Measurements from ENCODE around the gene TAF6. TPM values are rescaled to one million over a fixed set of nuclear protein-coding genes. Genes with fewer than 3 reads are reported as not detected.

Gene TAF6
- polyA plus RNA-seq, 2 of the 4 experiments (the other 2 are of a cell fraction): 36.2 to 57.0 TPM

DNA sequence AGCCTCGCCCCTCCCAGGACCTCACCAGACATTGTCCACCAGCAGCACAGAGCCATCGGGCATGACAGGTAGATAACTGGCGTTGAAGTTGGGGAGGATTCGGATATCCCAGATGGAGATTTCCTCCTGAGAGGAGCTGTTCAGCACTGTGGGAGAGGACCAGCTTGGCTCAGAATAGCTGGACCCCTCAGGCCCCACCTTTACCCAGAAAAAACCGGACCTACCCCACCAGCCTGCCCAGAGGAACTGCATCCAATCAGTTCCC lies 37.8 kb upstream of the TAF6 start:
- H3K9me3 ChIP-seq: no peaks in the 10 kb centered on the region
- peaks cover 39% of the 10 kb centered on the region for H3K4me1 ChIP-seq
- CTCF ChIA-PET: interaction anchor here (0.6 to 23.1 kb wide), 5 partner anchors 23 to 251 kb away, joined by 3 to 245 read pairs (median 4); no protein-coding TSS in a partner anchor
- TF ChIP-seq NFE2L2 (conservative IDR thresholded peaks at IDR 0.05; ENCODE audit: low read length) (no peak), EHMT2 (IDR thresholded peaks at IDR 0.05; ENCODE audit: low read depth) (no peak), EHF (CRISPR knock-in tag; IDR thresholded peaks at IDR 0.05) (no peak), BHLHE40 (IDR thresholded peaks at IDR 0.05; ENCODE audit: low read depth, low read length) (no peak)
- TF ChIP-seq, protein P1, sequence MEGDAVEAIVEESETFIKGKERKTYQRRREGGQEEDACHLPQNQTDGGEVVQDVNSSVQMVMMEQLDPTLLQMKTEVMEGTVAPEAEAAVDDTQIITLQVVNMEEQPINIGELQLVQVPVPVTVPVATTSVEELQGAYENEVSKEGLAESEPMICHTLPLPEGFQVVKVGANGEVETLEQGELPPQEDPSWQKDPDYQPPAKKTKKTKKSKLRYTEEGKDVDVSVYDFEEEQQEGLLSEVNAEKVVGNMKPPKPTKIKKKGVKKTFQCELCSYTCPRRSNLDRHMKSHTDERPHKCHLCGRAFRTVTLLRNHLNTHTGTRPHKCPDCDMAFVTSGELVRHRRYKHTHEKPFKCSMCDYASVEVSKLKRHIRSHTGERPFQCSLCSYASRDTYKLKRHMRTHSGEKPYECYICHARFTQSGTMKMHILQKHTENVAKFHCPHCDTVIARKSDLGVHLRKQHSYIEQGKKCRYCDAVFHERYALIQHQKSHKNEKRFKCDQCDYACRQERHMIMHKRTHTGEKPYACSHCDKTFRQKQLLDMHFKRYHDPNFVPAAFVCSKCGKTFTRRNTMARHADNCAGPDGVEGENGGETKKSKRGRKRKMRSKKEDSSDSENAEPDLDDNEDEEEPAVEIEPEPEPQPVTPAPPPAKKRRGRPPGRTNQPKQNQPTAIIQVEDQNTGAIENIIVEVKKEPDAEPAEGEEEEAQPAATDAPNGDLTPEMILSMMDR (IDR thresholded peaks at IDR 0.05): no peak
- WGBS (ENCODE audit: missing lambda C conversion rate): 94% methylated on average over 4 of the region's 5 CpGs
- no peak for FAIRE-seq
- H3K4me2 ChIP-seq: peak overlapping the region; percentile 100
- no peak for ATAC-seq
- H3K27ac ChIP-seq: peak overlapping the region in 1 of 2 experiments; percentile 96; a peak in 3 of 6 replicates
- no peak for DNase-seq (ENCODE audit: low read depth in 1 of 2, low spot score in 1 of 2)
- H3K4me3 ChIP-seq: peak overlapping the region; percentile 90; the same call in 1 of the 3 replicates
- POLR2A ChIA-PET: interaction anchor here (1.2 kb wide), 1 partner anchor 8 kb away, joined by 6 read pairs; the partner anchor contains the start of gene LAMTOR4

DNA sequence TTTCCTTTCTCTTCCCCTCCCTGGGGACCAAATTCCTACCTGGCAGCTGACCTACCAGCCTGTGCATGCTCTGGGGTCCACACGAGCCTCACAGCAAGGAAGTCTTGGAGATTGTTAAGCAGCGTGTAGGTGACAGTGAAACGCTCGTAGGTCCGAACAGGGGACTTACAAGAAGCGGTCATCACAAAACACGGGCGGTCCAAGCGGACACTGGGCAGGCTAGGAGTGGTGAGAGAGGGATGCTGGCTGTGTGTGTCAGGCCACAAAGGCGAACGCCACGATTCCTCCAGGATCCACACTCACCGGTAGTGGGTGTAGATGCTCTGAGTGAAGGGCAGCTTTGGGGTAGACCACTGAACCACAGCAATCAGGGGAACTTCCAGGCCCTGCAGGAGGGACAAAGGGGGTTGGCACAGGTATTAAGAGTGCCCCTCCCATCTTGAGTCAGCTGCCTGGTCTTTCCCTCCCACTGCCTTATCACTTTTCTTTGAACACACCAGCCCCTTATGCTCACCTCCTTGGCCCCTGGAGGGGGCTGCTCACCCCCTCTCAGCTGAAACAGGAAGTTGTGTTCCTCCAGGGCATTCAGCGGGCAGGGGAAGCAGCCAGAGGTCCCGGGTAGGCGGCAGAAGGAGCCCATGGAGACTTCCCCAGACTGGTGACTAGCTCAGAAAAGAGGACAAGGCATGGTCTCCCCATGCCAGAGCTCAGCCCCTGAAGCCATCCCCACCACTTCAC lies 37.3 kb upstream of the TAF6 start:
- peak overlapping the region; percentile 90; the same call in 1 of the 3 replicates for H3K4me3 ChIP-seq
- ChIA-PET POLR2A (no interaction called here), CTCF (interaction anchor here (0.6 to 23.1 kb wide), 6 partner anchors 10 to 251 kb away, joined by 3 to 245 read pairs (median 4); no protein-coding TSS in a partner anchor)
- TF ChIP-seq HOXB13 (CRISPR knock-in tag; IDR thresholded peaks at IDR 0.05; ENCODE audit: low read depth): no peak
- TF ChIP-seq, protein P2, sequence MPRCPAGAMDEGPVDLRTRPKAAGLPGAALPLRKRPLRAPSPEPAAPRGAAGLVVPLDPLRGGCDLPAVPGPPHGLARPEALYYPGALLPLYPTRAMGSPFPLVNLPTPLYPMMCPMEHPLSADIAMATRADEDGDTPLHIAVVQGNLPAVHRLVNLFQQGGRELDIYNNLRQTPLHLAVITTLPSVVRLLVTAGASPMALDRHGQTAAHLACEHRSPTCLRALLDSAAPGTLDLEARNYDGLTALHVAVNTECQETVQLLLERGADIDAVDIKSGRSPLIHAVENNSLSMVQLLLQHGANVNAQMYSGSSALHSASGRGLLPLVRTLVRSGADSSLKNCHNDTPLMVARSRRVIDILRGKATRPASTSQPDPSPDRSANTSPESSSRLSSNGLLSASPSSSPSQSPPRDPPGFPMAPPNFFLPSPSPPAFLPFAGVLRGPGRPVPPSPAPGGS (IDR thresholded peaks at IDR 0.05): no peak
- no peak for TF ChIP-seq NFE2L2 (conservative IDR thresholded peaks at IDR 0.05; ENCODE audit: low read length)
- TF ChIP-seq EHF (CRISPR knock-in tag; IDR thresholded peaks at IDR 0.05): no peak
- TF ChIP-seq, protein P3, sequence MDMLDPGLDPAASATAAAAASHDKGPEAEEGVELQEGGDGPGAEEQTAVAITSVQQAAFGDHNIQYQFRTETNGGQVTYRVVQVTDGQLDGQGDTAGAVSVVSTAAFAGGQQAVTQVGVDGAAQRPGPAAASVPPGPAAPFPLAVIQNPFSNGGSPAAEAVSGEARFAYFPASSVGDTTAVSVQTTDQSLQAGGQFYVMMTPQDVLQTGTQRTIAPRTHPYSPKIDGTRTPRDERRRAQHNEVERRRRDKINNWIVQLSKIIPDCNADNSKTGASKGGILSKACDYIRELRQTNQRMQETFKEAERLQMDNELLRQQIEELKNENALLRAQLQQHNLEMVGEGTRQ (IDR thresholded peaks at IDR 0.05): no peak
- TF ChIP-seq RCOR1 (IDR thresholded peaks at IDR 0.05; ENCODE audit: low read depth, low read length): no peak
- TF ChIP-seq SMC3 (IDR thresholded peaks at IDR 0.05): no peak
- TF ChIP-seq MAFK (IDR thresholded peaks at IDR 0.05; ENCODE audit: partially characterized antibody): no peak
- TF ChIP-seq, protein P4, sequence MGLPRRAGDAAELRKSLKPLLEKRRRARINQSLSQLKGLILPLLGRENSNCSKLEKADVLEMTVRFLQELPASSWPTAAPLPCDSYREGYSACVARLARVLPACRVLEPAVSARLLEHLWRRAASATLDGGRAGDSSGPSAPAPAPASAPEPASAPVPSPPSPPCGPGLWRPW (IDR thresholded peaks at IDR 0.05): no peak
- no peak for TF ChIP-seq ESRRA (IDR thresholded peaks at IDR 0.05; ENCODE audit: borderline replicate concordance, low read length)
- no peak for TF ChIP-seq CHD2 (IDR thresholded peaks at IDR 0.05; ENCODE audit: low read length, partially characterized antibody)
- no peak for TF ChIP-seq MAZ (IDR thresholded peaks at IDR 0.05; ENCODE audit: borderline replicate concordance, low read depth, low read length)
- TF ChIP-seq, protein P5, sequence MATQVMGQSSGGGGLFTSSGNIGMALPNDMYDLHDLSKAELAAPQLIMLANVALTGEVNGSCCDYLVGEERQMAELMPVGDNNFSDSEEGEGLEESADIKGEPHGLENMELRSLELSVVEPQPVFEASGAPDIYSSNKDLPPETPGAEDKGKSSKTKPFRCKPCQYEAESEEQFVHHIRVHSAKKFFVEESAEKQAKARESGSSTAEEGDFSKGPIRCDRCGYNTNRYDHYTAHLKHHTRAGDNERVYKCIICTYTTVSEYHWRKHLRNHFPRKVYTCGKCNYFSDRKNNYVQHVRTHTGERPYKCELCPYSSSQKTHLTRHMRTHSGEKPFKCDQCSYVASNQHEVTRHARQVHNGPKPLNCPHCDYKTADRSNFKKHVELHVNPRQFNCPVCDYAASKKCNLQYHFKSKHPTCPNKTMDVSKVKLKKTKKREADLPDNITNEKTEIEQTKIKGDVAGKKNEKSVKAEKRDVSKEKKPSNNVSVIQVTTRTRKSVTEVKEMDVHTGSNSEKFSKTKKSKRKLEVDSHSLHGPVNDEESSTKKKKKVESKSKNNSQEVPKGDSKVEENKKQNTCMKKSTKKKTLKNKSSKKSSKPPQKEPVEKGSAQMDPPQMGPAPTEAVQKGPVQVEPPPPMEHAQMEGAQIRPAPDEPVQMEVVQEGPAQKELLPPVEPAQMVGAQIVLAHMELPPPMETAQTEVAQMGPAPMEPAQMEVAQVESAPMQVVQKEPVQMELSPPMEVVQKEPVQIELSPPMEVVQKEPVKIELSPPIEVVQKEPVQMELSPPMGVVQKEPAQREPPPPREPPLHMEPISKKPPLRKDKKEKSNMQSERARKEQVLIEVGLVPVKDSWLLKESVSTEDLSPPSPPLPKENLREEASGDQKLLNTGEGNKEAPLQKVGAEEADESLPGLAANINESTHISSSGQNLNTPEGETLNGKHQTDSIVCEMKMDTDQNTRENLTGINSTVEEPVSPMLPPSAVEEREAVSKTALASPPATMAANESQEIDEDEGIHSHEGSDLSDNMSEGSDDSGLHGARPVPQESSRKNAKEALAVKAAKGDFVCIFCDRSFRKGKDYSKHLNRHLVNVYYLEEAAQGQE (IDR thresholded peaks at IDR 0.05): no peak
- TF ChIP-seq ZNF302 (CRISPR knock-in tag; IDR thresholded peaks at IDR 0.05): no peak
- TF ChIP-seq, protein P6, sequence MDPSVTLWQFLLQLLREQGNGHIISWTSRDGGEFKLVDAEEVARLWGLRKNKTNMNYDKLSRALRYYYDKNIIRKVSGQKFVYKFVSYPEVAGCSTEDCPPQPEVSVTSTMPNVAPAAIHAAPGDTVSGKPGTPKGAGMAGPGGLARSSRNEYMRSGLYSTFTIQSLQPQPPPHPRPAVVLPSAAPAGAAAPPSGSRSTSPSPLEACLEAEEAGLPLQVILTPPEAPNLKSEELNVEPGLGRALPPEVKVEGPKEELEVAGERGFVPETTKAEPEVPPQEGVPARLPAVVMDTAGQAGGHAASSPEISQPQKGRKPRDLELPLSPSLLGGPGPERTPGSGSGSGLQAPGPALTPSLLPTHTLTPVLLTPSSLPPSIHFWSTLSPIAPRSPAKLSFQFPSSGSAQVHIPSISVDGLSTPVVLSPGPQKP (IDR thresholded peaks at IDR 0.05; ENCODE audit: low read depth, low read length): no peak
- TF ChIP-seq ZSCAN20 (CRISPR knock-in tag; IDR thresholded peaks at IDR 0.05): no peak
- no peak for TF ChIP-seq EHMT2 (IDR thresholded peaks at IDR 0.05; ENCODE audit: low read depth)
- H3K4me1 ChIP-seq: peaks cover 39% of the 10 kb centered on the region
- H3K27ac ChIP-seq: peak overlapping the region in 1 of 2 experiments; percentile 96; a peak in 3 of 6 replicates
- H3K9me3 ChIP-seq: no peaks in the 10 kb centered on the region
- no peak; a peak in 1 of 6 replicates for ATAC-seq
- no peak for FAIRE-seq
- 94% methylated on average over 16 of the region's 16 CpGs for WGBS (ENCODE audit: missing lambda C conversion rate)
- DNase-seq (ENCODE audit: low read depth in 1 of 2, low spot score in 1 of 2): no peak
- H3K4me2 ChIP-seq: peak overlapping the region; percentile 100
